ENCODE data around the gene WDR18. TPM values are rescaled to one million over a fixed set of nuclear protein-coding genes. Genes with fewer than 3 reads are reported as not detected.
"Not testable (repeated sequence)": the region's sequence is repeated elsewhere in the genome, so short reads cannot be mapped to it uniquely, and the experiment has no call there.

The WDR18 gene
- total RNA-seq, 1 donor = 15.1 TPM

DNA sequence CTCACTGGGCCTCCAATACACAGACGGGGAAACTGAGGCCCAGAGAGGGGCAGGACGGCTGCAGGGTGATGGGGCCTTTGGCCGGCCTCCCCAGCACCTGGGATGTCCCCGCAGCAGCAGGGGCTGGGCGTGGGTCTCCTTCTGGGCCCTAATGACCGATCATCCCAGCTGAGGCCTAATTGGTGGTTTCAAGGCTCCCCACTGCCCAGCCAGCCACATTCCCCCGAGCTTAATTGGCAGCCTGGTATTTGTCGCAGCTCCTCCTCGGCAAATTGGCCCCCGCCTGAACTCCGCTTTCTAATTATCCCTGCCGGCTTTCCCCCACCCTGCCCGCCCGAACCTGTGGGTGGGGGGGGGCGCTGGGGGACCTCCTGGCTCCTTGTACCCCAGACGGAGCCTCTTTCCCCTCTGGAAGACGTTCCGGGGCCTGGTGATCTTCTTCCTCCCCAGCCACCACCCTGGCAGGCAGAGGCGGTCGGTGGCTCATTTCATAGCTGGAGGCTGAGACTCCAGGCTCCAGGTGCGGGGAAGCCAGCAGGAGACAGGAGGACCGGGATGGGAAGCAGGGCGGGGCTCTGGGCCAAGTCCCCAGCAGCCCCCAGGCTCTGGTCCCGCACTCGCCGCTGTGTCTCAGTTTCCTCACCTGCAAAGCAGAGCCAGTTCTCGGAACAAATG lies 27.2 kb upstream of the WDR18 start:
- no peaks in the 10 kb centered on the region for H3K27me3 ChIP-seq (ENCODE audit: insufficient read depth, low read length)
- peaks cover 18% of the 10 kb centered on the region for H3K4me1 ChIP-seq (ENCODE audit: insufficient read depth, low read length)
- no peak overlapping the region for H3K4me3 ChIP-seq (ENCODE audit: low read length)
- no peaks in the 10 kb centered on the region for H3K9me3 ChIP-seq (ENCODE audit: low read depth, low read length)

GRCh38 chr19:957578-957977 lies 26.6 kb upstream of the WDR18 start:
- not testable (repeated sequence) for H3K9me3 ChIP-seq (ENCODE audit: low read depth, low read length); H3K27me3 ChIP-seq (ENCODE audit: insufficient read depth, low read length); H3K4me3 ChIP-seq (ENCODE audit: low read length)
- H3K4me1 ChIP-seq (ENCODE audit: insufficient read depth, low read length) = peaks cover 13% of the 10 kb centered on the region

- no peaks in the 10 kb centered on the region for H3K27me3 ChIP-seq (ENCODE audit: insufficient read depth, low read length)
- H3K4me1 ChIP-seq (ENCODE audit: insufficient read depth, low read length) = no peaks in the 10 kb centered on the region
- H3K9me3 ChIP-seq (ENCODE audit: low read depth, low read length) = no peaks in the 10 kb centered on the region
- no peak overlapping the region for H3K4me3 ChIP-seq (ENCODE audit: low read length)
Measured at GRCh38 chr19:958967-959855, 24.9 kb upstream of the WDR18 start.

- H3K27me3 ChIP-seq (ENCODE audit: insufficient read depth, low read length) = no peaks in the 10 kb centered on the region
- no peaks in the 10 kb centered on the region for H3K9me3 ChIP-seq (ENCODE audit: low read depth, low read length)
- no peak overlapping the region for H3K4me3 ChIP-seq (ENCODE audit: low read length)
- H3K4me1 ChIP-seq (ENCODE audit: insufficient read depth, low read length) = no peaks in the 10 kb centered on the region
Measured at GRCh38 chr19:960020-960419, 24.1 kb upstream of the WDR18 start.

DNA sequence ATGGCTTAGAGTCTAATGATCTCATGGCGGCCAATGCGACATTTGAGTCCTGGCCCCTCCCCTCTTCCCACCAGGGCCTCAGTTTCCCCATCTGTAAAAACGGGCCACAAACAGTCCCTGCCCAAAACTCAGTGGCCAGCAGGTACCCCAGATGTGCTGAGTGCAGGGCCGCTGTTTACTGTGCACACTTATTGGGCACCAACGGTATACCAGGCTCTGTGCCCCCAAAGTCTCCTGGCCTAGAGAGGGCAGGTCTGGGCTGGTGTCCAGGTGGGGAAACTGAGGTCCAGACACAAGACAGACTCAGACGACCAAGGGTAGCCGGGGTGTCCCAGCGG lies 23.6 kb upstream of the WDR18 start:
- Histone ChIP-seq H3K27me3 (ENCODE audit: insufficient read depth, low read length) (no peaks in the 10 kb centered on the region), H3K4me1 (ENCODE audit: insufficient read depth, low read length) (no peaks in the 10 kb centered on the region), H3K4me3 (ENCODE audit: low read length) (no peak overlapping the region), H3K9me3 (ENCODE audit: low read depth, low read length) (no peaks in the 10 kb centered on the region)

DNA sequence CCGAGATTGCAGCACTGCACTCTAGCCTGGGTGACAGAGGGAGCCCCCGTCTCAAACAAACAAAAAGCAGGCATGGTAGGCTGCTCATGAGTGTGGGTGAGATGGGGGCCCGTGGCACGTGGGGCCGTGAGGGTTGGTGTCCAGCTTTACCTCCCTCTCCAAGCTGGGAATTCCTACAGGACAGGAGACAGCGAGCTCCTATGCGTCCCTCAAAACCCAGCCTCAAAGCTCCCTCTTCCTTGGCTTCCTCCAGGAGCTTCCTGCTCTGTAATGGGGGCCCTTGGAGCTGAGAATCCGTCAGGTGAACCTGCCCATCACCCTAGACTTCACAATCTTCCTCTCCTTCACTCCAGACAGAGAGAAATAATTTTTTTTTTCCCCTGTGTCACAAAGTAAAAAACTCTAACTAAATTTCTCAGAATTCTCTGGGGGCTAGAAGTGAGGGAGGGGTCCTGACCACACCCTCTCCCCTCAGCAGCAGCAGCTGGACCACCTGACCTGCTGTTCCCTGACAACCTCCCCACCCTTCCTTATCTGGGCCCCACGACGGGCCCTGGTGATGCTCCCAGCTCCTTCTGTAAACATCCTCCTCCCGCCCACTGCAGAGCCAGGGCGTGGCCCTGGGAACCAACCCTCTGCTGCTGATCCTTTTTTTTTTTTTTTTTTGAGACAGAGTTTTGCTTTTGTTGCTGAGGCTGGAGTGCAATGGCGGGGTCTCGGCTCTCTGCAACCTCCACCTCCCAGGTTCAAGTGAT lies 22.1 kb upstream of the WDR18 start:
- no peaks in the 10 kb centered on the region for H3K27me3 ChIP-seq (ENCODE audit: insufficient read depth, low read length)
- H3K4me3 ChIP-seq (ENCODE audit: low read length) = no peak overlapping the region
- no peaks in the 10 kb centered on the region for H3K4me1 ChIP-seq (ENCODE audit: insufficient read depth, low read length)
- H3K9me3 ChIP-seq (ENCODE audit: low read depth, low read length) = no peaks in the 10 kb centered on the region

GRCh38 chr19:962683-963400 lies 21.3 kb upstream of the WDR18 start:
- H3K4me3 ChIP-seq (ENCODE audit: low read length) = no peak overlapping the region
- no peaks in the 10 kb centered on the region for H3K4me1 ChIP-seq (ENCODE audit: insufficient read depth, low read length)
- H3K27me3 ChIP-seq (ENCODE audit: insufficient read depth, low read length) = no peaks in the 10 kb centered on the region
- no peaks in the 10 kb centered on the region for H3K9me3 ChIP-seq (ENCODE audit: low read depth, low read length)

DNA sequence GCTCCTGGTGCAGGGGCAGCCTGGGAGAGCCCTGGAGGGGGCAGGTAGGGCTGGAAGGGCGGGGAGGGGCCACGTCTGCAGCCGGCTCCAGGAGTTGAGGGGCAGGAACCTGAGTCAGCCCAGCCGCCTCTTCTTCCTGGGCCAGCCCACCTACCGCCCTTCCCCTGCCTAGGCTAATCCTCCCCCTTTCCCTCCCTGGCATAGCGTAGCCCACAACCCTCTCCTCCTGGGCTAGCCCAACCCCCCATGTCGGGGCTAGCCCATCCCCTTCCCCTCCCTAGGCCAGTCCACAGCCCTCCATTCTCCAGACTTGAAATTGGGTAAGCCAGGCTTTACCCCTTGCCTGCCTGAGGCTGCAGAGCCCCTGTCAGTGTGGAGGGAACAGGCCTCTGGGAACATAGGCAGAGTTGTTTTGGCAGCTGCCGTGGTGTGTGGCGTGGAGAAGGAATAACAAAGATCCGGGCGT lies 20.6 kb upstream of the WDR18 start:
- Histone ChIP-seq H3K4me3 (ENCODE audit: low read length) (no peak overlapping the region), H3K9me3 (ENCODE audit: low read depth, low read length) (no peaks in the 10 kb centered on the region), H3K4me1 (ENCODE audit: insufficient read depth, low read length) (no peaks in the 10 kb centered on the region), H3K27me3 (ENCODE audit: insufficient read depth, low read length) (no peaks in the 10 kb centered on the region)

DNA sequence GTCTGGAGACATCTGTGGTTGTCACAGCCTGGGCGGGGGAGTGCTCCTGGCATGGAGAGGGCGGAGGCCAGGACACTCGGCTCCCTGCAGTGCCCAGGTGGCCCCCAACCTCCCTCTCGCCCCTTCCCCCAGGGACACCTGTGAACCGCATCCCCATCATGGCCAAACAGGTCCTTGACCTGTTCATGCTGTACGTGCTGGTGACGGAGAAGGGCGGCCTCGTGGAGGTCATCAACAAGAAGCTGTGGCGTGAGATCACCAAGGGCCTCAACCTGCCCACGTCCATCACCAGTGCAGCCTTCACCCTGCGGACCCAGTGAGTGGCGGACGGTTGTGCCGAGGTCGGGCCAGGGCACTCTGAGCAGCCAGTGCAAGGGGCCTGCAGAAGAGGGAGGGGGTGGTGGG lies 20.0 kb upstream of the WDR18 start:
- H3K9me3 ChIP-seq (ENCODE audit: low read depth, low read length) = no peaks in the 10 kb centered on the region
- no peaks in the 10 kb centered on the region for H3K4me1 ChIP-seq (ENCODE audit: insufficient read depth, low read length)
- H3K27me3 ChIP-seq (ENCODE audit: insufficient read depth, low read length) = no peaks in the 10 kb centered on the region
- H3K4me3 ChIP-seq (ENCODE audit: low read length) = no peak overlapping the region

GRCh38 chr19:964761-965694 lies 19.1 kb upstream of the WDR18 start:
- no peaks in the 10 kb centered on the region for H3K4me1 ChIP-seq (ENCODE audit: insufficient read depth, low read length)
- no peaks in the 10 kb centered on the region for H3K27me3 ChIP-seq (ENCODE audit: insufficient read depth, low read length)
- H3K4me3 ChIP-seq (ENCODE audit: low read length) = no peak overlapping the region
- no peaks in the 10 kb centered on the region for H3K9me3 ChIP-seq (ENCODE audit: low read depth, low read length)

GRCh38 chr19:966485-967088 lies 17.6 kb upstream of the WDR18 start:
- Histone ChIP-seq H3K9me3 (ENCODE audit: low read depth, low read length) (no peaks in the 10 kb centered on the region), H3K27me3 (ENCODE audit: insufficient read depth, low read length) (no peaks in the 10 kb centered on the region)

GRCh38 chr19:970695-971094 lies 13.4 kb upstream of the WDR18 start:
- Histone ChIP-seq H3K27me3 (ENCODE audit: insufficient read depth, low read length) (no peaks in the 10 kb centered on the region), H3K4me3 (ENCODE audit: low read length) (no peak overlapping the region), H3K4me1 (ENCODE audit: insufficient read depth, low read length) (no peaks in the 10 kb centered on the region), H3K9me3 (ENCODE audit: low read depth, low read length) (no peaks in the 10 kb centered on the region)

More at GRCh38 chr19:966485-967088, 17.6 kb upstream of the WDR18 start:
- H3K4me1 ChIP-seq (ENCODE audit: insufficient read depth, low read length) = no peaks in the 10 kb centered on the region
- H3K4me3 ChIP-seq (ENCODE audit: low read length) = no peak overlapping the region

DNA sequence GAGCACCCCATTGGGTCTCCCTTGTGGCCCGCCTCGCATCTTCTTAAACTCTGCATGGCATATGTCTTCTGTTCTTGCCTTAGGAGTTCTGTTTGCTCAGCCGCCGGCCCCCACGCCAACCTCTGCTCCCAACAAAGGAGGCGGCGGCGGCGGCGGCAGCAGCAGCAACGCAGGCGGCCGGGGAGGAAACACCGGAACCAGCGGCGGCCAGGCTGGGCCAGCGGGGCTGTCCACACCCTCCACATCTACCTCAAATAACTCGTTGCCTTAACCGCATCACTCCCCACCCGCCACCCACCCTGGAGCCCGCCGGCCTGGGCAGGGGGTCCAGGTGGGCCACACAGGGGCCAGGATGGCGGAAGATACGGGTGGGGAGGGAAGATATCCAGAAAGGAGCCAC lies 12.3 kb upstream of the WDR18 start:
- no peaks in the 10 kb centered on the region for H3K9me3 ChIP-seq (ENCODE audit: low read depth, low read length)
- no peaks in the 10 kb centered on the region for H3K4me1 ChIP-seq (ENCODE audit: insufficient read depth, low read length)
- H3K27me3 ChIP-seq (ENCODE audit: insufficient read depth, low read length) = no peaks in the 10 kb centered on the region
- H3K4me3 ChIP-seq (ENCODE audit: low read length) = no peak overlapping the region
